Left lobe of liver (tissue), 2 donors: ENCODE measurements around the gene FOXP3. TPM values are rescaled to one million over a fixed set of nuclear protein-coding genes. Genes with fewer than 3 reads are reported as not detected.
A peak's percentile ranks its signal among the peaks of the same experiment; 100 is the strongest.

ENCODE experiments used
- ATAC-seq: fragments of 200-7000 bp; cut with Tn5 transposase; one replicate; pipeline ENCODE4 v1.9.1; 2020; ENCODE audit warnings: mild to moderate bottlenecking, moderate library complexity
- DNase-seq: peaks from one replicate; pipeline ENCODE4 v3.0.0-alpha.2; 2020; ENCODE audit warnings: low spot score
- total RNA-seq: library from RNA; stranded (reverse); gene quantifications from one replicate; pipeline ENCODE4 v1.2.1, GENCODE V29; 2021
- donor health status: DM: no; HTN: no; CAD: no; lungs with moderate emphysema.
- donor health status: DM: no; HTN: yes; CAD: no.

Gene FOXP3
- total RNA-seq, 1 donor from 2014 or later: 0.65 TPM

- no peak for ATAC-seq
- no peak for DNase-seq
Measured at GRCh38 chrX:49254639-49255038, 9.9 kb downstream of the FOXP3 start.

GRCh38 chrX:49251325-49251724 lies 13.2 kb downstream of the FOXP3 start:
- no peak for DNase-seq
- no peak for ATAC-seq

GRCh38 chrX:49250578-49250977 lies 13.9 kb downstream of the FOXP3 start:
- no peak for ATAC-seq
- no peak for DNase-seq

GRCh38 chrX:49250066-49250465 lies 14.4 kb downstream of the FOXP3 start:
- ATAC-seq (no peak), DNase-seq (no peak)

GRCh38 chrX:49249616-49250015 lies 14.9 kb downstream of the FOXP3 start:
- DNase-seq (no peak), ATAC-seq (no peak)

- DNase-seq: no peak
Measured at GRCh38 chrX:49249071-49249470, 15.4 kb downstream of the FOXP3 start.

GRCh38 chrX:49247916-49248811 lies 16.3 kb downstream of the FOXP3 start:
- DNase-seq: no peak
- no peak for ATAC-seq

More at GRCh38 chrX:49249071-49249470, 15.4 kb downstream of the FOXP3 start:
- no peak for ATAC-seq

GRCh38 chrX:49247346-49247745 lies 17.2 kb downstream of the FOXP3 start:
- DNase-seq (no peak), ATAC-seq (no peak)

GRCh38 chrX:49246541-49246940 lies 18.0 kb downstream of the FOXP3 start:
- DNase-seq (no peak), ATAC-seq (no peak)

GRCh38 chrX:49244207-49244606 lies 20.3 kb downstream of the FOXP3 start:
- DNase-seq (no peak), ATAC-seq (no peak)

GRCh38 chrX:49243166-49243565 lies 21.3 kb downstream of the FOXP3 start:
- no peak for ATAC-seq
- DNase-seq: no peak

GRCh38 chrX:49242545-49243066 lies 21.9 kb downstream of the FOXP3 start:
- DNase-seq (no peak), ATAC-seq (no peak)

- no peak for DNase-seq
Measured at GRCh38 chrX:49238735-49239134, 25.8 kb downstream of the FOXP3 start.

GRCh38 chrX:49237060-49237459 lies 27.4 kb downstream of the FOXP3 start:
- ATAC-seq: no peak
- DNase-seq: no peak

More at GRCh38 chrX:49238735-49239134, 25.8 kb downstream of the FOXP3 start:
- peak; percentile 80 for ATAC-seq

- ATAC-seq (no peak), DNase-seq (no peak)
Measured at GRCh38 chrX:49233887-49234555, 30.5 kb downstream of the FOXP3 start.

GRCh38 chrX:49233176-49233575 lies 31.3 kb downstream of the FOXP3 start, which contains the start of gene CACNA1F:
TSS of gene CACNA1F (minus strand) at chrX:49233340. CDS start at chrX:49233309, 31 bp downstream.
- ATAC-seq (no peak), DNase-seq (no peak)

GRCh38 chrX:49232525-49232924 lies 32.0 kb downstream of the FOXP3 start:
- DNase-seq (no peak), ATAC-seq (no peak)

GRCh38 chrX:49231333-49232000 lies 33.0 kb downstream of the FOXP3 start:
- ATAC-seq: no peak
- DNase-seq: no peak

GRCh38 chrX:49230500-49231232 lies 33.8 kb downstream of the FOXP3 start:
- ATAC-seq: peak; percentile 41
- peak; percentile 46 for DNase-seq

- no peak for ATAC-seq
- DNase-seq: no peak
Measured at GRCh38 chrX:49228185-49228584, 36.3 kb downstream of the FOXP3 start.
